NCI-H510A (cell line): ENCODE measurements around the gene DPH1.

Source experiments
- DNase-seq: peaks from one replicate; lab custom pipeline; 2025; lab: John Stamatoyannopoulos, UW

DPH1 gene

GRCh38 chr17:2062571-2063183 is 32.7 kb downstream of the DPH1 start:
- DNase-seq, result no peak

- no peak for DNase-seq
Measured at GRCh38 chr17:2063261-2064146, 33.6 kb downstream of the DPH1 start.

DNA sequence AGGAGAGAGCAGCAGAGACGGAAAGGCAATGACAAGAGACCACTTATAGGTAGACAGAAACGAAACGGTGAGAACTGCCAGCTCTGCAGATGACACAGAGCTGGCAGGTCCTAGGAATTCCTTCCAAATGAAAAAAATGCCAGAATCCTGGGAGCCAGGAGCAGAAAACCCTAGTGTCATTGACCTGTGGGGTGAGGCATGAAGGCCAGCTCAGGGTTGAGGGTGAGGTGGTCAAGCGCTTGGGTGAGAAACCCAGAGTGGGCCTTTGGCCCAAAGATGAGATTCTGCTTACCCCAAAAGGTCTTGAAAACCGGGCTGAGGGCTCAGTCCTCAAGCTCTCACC is 34.2 kb downstream of the DPH1 start:
- no peak for DNase-seq

DNA sequence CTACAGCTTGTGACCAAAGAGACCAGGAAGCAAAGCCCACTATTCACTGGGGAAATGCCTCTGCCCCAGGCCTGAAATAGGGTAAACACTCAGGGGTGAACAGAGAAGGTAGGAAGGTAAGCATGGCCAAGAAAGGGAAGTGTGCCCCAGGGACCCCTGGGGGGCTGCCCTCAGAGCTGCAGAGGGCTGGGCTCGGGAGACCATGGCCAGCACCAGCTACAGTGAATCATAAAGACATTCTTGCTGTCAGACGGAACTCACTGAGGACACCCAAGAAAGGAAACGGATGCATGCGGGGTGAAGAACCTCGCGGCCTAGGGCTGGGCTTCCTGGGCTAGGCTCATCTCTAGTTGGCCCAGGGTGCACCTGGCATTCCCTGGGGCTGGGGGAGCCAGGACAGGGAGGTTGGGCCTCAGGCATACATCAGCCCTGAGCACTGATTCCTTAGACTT is 34.6 kb downstream of the DPH1 start:
- no peak for DNase-seq

DNA sequence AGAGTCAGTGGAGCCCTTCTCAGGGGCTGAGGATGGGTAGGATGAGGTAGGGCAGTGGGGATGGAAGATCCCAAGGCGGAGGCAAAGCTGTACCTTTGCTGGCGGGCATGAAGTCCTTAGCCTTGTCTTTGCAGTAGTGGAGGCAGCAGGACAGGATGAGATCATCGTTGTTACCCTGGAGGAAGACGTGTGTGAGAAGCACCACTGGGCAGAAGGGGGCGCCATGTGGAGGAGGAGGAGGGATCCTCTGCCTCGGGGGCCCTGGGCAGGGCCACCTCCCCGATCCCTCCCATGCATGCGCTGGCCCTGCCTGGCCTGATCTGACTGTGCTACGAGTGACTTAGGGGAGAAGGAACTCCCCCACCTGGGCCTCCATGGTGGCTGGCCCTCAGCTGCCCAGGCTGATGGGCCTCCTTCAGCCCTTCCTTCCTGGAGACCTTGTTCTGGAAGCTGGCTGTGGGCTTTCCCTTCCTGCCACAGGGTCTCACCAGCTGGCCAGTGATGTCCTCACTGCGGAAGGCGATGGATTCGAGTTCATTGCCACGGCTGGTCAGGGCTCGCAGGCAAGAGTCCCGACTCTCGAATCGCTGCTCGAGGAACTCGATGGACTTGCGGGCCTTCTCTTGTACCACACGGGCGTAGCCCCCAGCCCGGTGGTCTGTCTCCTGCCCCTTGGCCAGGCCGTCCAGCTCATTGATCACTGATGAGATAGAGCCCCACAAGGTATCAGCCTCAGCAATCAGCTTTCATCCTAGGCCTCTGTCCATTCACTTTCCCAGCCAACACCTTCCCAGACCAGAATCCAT is 35.2 kb downstream of the DPH1 start:
- no peak for DNase-seq

DNA sequence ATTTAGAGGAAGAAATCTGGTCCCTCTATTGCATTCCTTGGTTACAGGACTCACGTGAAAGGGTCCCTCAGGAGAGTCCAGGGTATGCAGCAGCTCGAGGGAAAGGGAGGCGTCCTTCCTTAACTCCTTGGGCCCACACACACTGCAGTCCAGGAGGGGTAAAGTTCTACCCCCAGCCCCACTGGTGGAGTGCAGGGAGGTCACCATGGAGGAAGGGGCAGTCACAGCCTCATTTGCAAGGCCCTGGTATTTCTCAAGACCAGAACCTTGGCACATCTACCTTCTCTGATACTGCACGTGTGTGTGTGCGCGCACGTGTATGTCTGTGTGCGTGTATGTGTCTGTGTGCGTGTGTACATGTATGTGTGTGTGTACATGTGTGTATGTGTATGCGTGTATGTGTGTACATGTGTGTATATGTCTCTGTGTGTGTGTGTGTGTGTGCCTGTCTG is 36.0 kb downstream of the DPH1 start:
- no peak for DNase-seq

DNA sequence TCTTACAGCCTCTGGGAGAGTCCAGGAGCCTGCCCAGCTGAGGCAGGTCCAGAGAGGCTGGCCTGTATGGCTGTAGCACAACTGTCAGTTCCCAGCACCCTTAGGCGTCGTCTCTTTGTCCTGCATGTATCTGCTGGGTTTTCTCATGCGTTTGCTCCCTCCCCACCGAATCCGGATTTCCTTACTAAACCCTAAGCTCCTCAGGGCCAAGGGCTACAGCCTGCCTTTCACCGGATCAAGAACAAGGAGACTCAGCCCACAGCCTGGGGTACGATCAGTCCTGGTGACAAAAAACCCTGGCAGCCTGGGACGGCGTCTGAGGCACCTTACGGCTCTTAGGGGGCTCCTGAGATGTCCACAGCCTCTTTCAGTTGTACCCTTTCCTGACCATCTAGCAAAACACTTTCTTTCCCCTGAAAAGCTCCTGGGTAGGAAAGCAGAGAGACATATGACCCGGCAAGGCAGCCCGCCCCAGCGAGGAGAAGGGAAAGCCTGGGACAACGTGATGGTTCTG is 37.2 kb downstream of the DPH1 start:
- DNase-seq, result no peak

- DNase-seq, result no peak
Measured at GRCh38 chr17:2067608-2068024, 37.7 kb downstream of the DPH1 start.

DNA sequence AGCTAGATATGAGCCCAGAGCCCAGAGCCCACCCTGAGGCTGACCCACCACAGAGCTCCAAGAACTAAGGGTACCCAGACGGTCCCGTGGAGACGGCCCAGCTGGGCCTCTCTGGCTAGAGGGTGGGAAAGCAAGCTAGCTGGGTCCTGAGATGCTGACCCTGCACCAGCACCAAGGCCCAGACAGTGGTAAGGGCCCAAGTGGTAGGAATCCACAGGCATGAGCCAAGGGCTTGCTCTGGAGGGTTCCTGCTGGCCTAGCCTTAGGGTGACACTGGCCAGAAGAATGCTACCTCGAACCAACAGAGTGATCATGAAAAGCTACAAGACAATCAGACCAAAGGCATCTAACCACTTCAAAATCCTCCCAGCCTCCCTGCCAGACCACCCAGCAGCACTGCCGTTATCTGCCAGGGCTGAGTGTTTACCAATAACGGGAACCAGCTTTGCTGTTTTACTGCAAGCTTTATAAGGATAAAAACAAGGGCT is 38.1 kb downstream of the DPH1 start:
- no peak for DNase-seq

GRCh38 chr17:2068519-2069051 is 38.6 kb downstream of the DPH1 start:
- DNase-seq, result no peak

DNA sequence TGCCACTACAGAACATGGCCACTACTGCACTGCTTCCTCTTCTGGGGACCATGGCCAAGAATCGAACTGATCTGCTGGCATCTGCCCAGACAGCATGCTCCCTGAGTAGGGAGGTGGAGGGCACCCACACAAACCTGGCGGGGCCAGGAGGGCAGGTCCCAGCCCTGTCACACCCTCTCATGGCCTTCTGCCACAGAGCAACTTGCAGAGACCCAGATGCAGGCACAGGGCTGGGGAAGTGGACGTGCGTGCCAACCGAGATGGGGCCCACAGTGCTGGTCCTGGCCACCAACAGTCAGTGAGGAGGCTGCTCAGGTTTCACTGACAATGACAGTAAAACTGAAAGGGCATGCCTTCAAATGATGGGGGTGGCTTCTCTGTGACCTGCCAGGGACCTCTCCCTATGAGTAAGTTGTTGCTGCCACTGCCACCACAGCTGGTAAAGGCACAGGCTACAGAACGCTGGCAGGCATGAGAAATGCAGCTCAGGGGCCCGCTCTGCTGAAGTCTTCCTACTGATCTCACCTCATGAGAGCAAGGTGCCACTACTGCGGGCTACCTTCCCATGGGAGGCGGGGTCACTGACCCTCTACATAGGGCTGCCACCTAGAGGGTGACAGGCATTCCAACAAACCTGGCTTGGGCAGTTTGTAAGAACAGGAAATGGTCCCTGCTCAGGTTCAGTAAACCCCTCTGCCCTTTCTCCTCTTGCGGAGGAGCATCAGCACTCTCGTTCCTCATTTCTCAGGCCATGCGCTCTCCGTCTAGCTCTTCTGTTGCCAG is 40.5 kb downstream of the DPH1 start:
- no peak for DNase-seq

DNA sequence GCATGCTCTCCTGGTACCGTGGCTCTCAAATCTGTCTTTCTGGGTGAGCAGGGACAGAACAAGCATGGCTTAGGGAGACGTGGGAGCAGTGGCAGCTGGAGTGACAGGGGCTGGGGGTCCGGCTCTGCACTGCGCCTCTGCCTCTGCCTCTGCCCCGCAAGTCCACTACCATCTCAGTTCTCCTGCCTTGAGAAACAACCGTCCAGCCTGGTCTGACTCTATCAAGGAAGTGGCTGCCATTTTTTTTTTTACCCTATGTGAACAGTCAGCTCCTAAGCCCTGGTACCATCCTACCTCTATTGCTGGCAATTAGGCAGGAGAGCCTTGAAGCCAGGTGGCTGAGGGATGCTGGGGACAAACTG is 41.1 kb downstream of the DPH1 start:
- DNase-seq, result no peak

- no peak for DNase-seq
Measured at GRCh38 chr17:2071455-2072281, 41.7 kb downstream of the DPH1 start.

DNA sequence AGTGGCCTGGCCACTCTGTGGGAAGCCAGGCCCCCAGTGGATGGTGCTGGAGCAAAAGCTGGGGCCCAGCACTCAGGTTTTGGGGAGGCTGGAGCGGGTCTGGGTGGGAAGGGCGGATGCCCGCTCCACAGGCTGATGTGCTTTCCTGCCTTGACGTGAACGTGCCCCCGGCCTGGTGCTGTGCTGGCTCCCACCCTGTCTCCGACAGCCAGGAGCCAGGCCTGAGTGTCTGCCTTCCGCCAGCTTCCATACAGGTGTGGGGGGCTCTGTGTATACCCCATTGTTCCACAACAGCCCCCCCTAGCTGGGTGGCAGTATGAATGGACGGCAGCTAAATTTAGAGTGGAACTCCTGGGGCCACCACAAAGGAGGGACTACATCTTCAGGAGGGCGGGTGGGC is 45.0 kb downstream of the DPH1 start:
- DNase-seq, result no peak

GRCh38 chr17:2075336-2076086 is 45.6 kb downstream of the DPH1 start:
- no peak for DNase-seq

- DNase-seq, result no peak
Measured at GRCh38 chr17:2076087-2076984, 46.4 kb downstream of the DPH1 start.

DNA sequence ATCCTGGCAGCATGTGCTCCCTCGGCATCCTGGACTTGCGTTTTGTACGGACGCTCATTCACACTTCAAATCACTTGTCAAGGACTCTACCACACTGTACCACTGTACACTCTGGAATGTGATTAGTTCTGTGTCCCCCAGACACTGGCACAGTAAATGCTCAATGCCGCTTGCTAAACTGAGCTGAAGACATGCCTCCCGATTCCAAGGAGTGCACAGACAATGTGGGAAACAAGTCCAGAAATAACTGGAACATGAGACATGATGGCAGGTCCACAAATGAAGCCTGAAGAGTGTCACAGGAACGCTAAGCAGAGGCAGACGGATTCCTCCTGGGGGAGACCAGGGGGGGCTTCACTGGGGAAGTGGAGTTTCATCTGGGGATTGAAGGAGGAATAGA is 47.1 kb downstream of the DPH1 start:
- DNase-seq, result no peak

GRCh38 chr17:2081564-2081963 is 51.6 kb downstream of the DPH1 start:
- DNase-seq, result no peak
